Hepatic stellate cell (primary cell): ENCODE data around the gene NCAPD2.

Experiments used
- DNase-seq: peaks from one replicate; pipeline ENCODE4 v3.0.0; 2011; ENCODE audit warnings: low spot score

The NCAPD2 gene

GRCh38 chr12:6573001-6573400 is 79.1 kb downstream of the NCAPD2 start:
- DNase-seq: no peak

DNA sequence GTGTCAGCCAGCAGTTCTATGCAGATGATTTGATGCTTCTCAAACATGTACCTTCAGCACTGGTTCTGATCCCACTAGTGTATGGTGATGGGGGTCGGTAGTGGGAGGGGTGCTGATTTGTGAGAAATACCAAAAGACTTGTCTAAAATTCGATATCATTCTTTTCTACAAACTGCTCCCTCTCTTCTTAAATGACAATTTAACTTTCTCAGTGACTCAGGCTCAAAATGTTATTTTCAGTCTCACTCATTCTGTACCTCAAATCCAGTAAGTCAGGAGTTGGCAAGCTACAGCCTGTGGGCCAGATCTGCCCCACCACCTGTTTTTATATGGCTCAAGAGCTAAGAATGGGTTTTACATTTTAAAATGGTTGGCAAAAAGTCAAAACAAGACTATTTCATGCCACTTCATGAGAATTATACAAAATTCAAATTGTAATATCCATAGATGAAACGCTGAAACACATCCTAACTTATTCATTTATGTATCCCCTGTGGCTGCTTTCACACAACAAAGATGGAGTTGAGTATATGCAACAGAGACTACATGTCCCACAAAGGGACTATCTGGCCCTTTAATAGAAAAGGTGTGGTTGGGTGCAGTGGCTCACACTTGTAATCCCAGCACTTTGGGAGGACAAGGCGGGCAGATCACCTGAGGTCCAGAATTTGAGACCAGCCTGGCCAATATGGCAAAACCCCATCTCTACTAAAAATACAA is 80.8 kb downstream of the NCAPD2 start:
- no peak for DNase-seq

DNA sequence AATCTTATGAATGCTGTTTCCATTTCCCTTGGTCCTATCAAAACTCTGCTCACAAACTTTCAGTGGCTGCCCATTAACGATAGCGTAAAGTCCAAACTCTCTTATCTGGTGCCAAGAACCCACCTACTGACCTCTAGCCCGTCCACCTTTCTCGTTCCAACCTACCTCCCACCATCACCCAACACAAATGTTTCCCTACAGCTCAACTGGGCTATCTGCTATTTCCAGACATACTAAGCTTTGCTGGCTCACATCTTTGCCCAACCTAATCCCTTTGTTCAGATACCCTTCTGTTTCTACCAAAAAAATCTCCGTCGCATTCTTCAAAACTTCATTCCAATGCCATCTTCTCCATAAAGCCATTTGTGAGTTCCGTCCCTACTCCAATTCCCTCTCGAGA is 81.7 kb downstream of the NCAPD2 start:
- no peak for DNase-seq
